Ovary (tissue), 3 donors: ENCODE results near the gene MEOX2.

Experiments
- CTCF ChIP-seq, 3 donors: fragments of 450-650 bp in 2 of 3; fragments of 200-600 bp in 1 of 3; IDR thresholded peaks; one replicate each; pipeline versions ENCODE4 v1.5.1 to v1.8.0; 2016 to 2022; ENCODE audit warnings: antibody characterized with exemption in 3 of 3, mild to moderate bottlenecking in 1 of 3
- EP300 ChIP-seq: sonication (generic); formaldehyde crosslinking; IDR thresholded peaks from one replicate; pipeline ENCODE4 v1.6.1; 2017; ENCODE audit warnings: antibody characterized with exemption
- POLR2A ChIP-seq: fragments of 450-650 bp; IDR thresholded peaks from one replicate; pipeline ENCODE4 v1.6.1; 2017; ENCODE audit warnings: antibody characterized with exemption, mild to moderate bottlenecking, moderate library complexity
- donor health status: DM: no; HTN: no; CAD: no.

GRCh38 chr7:15662451-15662850 is 24.0 kb downstream of the MEOX2 start:
- TF ChIP-seq POLR2A (no peak), EP300 (no peak), CTCF (IDR thresholded peaks at IDR 0.05) (no peak)
